Tibial nerve (tissue), 4 donors: ENCODE measurements around the gene SLC44A4.

ENCODE experiments used
- CTCF ChIP-seq, 5 experiments: fragments of 200-600 bp in 3 of 5; fragments of 450-650 bp in 2 of 5; sonication (generic) in 3 of 5; IDR thresholded peaks; one replicate each; pipeline ENCODE4 v1.5.1; 2016 to 2019; ENCODE audit warnings: antibody characterized with exemption in 5 of 5, mild to moderate bottlenecking in 3 of 5, moderate library complexity in 2 of 5
- EP300 ChIP-seq, 2 donors: sonication (generic); formaldehyde crosslinking; IDR thresholded peaks; one replicate each; pipeline ENCODE4 v1.6.1; 2017; ENCODE audit warnings: antibody characterized with exemption in 2 of 2, mild to moderate bottlenecking in 1 of 2
- POLR2A ChIP-seq, 2 donors: fragments of 450-650 bp; IDR thresholded peaks; one replicate each; pipeline ENCODE4 v1.6.1; 2017; ENCODE audit warnings: antibody characterized with exemption in 2 of 2, mild to moderate bottlenecking in 2 of 2, moderate library complexity in 2 of 2

GRCh38 chr6:31851485-31851832 lies 27.3 kb downstream of the SLC44A4 start:
- no peak for TF ChIP-seq POLR2A (IDR thresholded peaks at IDR 0.05)
- TF ChIP-seq CTCF (IDR thresholded peaks at IDR 0.05) = no peak
- no peak for TF ChIP-seq EP300 (IDR thresholded peaks at IDR 0.05)
